A204.1 (cell line): Measurements from ENCODE around the gene TXNL4A.

Source experiments
- FAIRE-seq: peaks from 2 replicates; lab custom pipeline; 2012; peaks lifted over from hg19 to GRCh38; lab: Jason Lieb, UNC

Gene TXNL4A

GRCh38 chr18:79948719-79949411 lies 39.5 kb downstream of the TXNL4A start:
- FAIRE-seq, result no peak

DNA sequence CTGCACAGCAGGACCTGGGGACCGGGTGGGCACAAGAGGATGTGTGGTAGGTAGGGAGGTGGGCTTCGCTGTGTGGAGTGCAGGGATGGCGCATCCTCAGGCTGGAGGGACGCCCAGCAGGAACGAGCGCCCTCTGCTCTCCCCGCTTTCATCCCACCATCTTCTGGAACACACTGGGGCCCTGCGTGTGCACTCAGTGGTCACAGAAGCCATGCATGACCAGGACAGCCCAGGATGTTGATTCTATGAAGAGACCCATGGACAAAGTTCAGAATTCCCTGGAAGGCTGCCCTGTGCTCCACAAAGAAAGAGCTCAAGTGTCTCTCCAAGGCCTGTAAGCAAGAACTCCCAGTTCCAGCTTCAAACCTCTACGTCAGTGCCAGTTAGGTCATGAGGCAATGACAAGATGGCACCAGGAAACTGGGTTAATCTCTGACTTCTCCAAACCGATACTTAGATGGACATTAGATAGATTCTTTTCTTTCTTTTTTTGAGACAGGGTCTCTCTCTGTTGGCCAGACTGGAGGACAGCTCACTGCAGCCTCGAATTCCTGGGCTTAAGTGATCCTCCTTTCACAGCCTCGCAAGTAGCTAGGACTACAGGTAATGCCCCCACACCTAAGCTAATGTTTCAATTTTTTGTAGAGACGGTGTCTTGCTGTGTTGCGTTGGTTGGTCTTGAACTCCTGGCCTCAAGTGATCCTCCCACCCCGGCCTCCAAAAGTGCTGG lies 40.3 kb downstream of the TXNL4A start:
- FAIRE-seq, result no peak

DNA sequence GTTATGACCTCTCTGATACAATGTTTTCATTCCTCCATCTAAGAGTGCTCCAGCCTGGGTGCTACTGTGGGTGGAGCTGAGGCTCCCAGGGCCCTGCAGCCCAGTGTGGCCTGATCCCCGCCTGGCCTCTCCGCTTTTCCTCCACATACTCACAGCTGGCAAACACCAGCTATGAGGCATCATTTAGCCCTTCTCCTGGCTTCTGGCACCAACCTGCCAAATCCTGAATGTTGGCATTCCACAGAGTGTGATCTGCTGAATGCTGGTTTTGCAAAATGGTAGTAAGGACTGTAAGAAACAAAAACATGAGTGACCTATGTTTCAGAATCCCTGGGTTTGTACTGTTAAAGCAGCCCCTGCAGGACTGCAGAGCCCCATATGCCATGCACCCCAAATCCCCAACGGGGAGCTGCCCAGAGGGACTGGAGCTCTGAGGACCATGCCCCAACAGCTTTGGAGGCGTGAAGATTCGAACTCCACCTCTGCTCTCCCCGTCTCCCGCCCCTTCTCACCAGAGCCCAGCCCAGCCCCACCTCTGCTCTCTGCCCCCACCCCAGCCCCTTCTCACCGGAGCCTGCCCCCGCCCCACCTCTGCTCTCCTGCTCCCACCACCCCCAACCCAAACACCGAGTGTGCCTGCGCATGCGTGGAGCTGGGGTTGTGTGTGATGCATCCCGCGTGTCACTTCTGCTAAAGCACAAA lies 41.2 kb downstream of the TXNL4A start:
- FAIRE-seq, result no peak

DNA sequence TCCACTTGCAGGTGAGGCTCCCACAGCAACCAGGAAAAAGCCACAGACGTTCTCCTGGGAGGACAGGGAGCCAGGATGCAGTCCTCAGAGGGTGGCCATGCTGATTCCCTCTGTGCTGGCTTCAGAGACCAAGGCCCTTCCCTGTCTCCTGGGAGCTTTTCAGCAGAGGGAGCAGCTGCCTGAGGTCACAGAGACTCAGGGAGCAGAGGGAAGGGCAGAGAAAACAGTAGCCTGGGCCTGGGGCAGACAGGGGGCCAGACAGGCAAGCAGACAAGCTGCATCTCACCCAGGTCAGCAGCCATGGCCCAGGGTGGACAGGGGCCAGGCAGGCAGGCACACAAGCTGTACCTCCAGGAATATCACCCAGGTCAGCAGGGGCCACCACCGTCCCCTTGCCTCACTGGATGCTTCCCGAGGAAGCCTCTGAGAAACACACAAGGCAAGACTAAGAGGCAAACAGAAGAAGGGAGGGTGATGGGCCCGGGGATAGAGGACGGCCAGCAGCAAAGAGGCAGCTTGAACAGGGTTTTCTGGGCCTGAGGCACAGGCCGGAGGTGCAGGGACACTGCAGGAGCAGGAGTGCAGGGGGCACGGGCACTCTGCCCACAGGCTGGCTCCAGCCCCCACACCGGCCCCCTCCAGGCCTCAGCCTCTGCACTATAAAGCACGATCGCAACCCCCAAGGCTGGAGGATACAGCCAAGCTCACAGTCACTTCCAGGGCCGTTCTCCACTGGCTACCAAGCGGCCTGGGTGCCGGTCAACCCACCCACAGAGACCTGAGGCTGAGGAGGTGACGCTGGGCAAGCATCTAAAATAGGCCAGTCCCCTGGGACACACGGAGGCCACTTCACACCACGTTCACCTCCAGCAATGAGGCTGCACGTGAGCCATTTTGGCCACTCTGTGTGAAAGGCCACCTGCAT lies 43.0 kb downstream of the TXNL4A start:
- FAIRE-seq, result no peak

DNA sequence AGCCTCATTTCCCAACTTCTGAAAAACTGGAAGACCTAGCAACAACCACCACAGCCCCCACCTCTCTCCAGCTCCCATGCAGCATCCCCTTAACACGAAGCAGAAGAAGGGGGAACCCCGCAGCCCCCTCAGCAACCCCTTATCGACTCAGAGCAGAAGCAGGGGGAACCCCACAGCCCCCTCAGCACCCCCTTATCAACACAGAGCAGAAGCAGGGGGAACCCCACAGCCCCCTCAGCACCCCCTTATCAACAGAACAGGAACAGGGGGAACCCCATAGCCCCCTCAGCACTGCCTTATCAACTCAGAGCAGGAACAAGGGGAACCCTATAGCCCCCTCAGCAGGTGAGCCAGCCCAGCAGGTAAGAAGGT lies 43.6 kb downstream of the TXNL4A start:
- no peak for FAIRE-seq

- FAIRE-seq, result no peak
Measured at GRCh38 chr18:79944126-79944731, 44.1 kb downstream of the TXNL4A start.

DNA sequence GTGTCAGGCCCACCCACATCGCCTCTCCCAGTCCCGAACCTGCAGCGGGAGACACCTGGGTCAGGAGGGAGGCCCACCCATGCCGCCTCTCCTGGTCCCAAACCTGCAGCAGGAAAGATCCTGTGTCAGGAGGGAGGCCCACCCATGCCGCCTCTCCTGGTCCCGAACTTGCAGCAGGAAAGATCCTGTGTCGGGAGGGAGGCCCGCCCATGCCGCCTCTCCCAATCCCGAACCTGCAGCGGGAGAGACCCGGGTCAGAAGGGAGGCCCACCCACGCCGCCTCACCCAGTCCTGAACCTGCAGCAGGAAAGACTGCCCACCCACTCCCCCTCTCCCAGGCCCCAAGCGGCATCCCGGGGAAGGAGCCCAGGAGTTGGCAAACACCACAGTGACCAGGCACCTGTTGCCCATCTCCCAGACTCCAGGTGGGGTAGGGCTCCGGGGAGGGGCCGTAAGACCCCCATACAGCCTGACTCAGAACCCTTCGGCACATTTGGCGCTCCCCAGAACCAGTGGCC lies 44.7 kb downstream of the TXNL4A start:
- FAIRE-seq, result no peak

GRCh38 chr18:79942786-79943607 lies 45.4 kb downstream of the TXNL4A start:
- no peak for FAIRE-seq

DNA sequence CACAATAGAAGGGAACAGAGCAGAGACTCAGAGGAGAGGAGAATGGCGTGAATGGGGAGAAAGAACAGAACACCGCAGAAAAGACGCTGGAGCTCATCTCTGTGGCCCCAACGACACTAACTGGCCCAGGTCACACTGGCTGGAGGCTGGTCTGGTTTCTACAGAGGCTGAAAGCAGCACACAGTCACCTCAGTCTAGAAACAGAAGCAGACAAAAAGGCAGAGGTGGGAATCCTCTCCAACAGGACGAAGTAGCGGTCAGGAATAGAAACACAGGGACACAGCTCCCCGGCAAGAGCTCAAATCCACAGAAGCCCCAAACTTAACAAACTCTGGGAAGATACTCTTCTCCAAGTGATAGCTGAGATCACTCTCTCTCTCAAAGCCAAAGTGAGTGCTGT lies 46.2 kb downstream of the TXNL4A start:
- FAIRE-seq, result no peak

DNA sequence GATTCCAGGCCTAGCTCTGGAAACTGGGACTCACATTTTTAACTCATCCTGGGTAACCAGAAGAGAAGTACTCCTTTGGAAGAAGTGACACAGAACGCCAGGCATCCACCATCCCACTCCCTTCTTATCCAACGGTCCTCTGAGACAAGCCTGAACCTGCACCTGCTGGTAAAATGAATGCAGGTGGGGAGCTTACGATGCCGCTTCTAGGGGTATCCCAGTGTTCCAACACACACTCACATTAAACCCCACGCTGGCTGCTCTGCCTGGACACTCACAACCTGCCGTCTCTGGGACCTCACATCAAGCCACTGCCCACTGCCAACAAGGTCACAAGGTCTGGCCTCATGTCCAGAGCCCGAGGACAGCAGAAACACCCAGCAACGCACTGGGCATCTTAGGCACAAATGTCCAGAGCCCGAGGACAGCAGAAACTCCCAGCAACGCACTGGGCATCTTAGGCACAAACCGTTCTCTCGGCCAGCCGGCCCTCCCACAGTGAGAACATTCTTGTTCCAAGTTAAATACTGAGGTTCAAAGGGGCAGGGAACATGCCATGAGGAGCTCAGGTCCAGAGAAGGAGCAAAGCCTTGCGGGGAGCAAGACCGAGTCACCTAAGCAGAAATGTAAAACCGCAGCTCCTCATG lies 46.8 kb downstream of the TXNL4A start:
- FAIRE-seq, result no peak

GRCh38 chr18:79940814-79941472 lies 47.4 kb downstream of the TXNL4A start:
- no peak for FAIRE-seq

GRCh38 chr18:79940126-79940813 lies 48.1 kb downstream of the TXNL4A start:
- FAIRE-seq, result no peak

DNA sequence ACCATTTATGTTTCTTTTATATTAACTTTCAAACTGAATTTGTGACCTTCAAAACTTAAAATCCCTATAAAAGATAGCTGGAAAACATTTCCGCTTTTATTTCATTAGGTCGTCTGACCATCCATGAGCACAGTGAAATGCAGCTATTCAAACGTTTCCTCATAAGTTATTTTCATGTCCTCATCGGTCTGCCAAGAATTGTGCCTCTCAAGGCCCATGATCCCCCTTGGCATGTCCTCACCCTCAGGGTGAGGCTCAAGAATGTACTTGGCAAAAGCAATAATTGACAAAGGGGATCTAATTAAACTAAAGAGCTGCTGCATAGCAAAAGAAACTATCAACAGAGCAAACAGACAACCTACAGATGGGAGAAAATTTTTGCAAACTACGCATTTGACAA lies 49.3 kb downstream of the TXNL4A start:
- FAIRE-seq, result no peak

DNA sequence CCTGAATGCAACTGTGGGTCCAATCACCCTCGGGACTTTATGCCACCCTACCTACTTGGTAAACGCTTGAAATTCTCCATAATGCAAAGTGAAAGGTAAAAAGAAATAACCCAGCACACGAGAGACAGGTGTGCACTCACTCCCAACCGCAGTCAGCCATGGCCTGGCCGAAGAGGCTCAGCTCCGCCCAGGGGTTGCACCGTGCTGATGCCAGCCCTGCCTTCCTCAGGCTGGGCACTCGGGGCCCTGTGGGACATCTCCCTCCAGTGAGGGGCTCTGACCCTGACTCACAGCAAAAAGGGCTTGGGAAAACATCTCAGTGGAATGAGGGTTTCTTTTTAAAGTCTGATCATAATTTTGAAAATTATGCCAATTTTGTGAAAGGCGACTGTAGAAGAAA lies 50.2 kb downstream of the TXNL4A start:
- FAIRE-seq, result no peak

- FAIRE-seq, result no peak
Measured at GRCh38 chr18:79937103-79937860, 51.1 kb downstream of the TXNL4A start.

GRCh38 chr18:79936641-79937040 lies 51.7 kb downstream of the TXNL4A start:
- no peak for FAIRE-seq

GRCh38 chr18:79935925-79936324 lies 52.4 kb downstream of the TXNL4A start:
- FAIRE-seq, result no peak

- no peak for FAIRE-seq
Measured at GRCh38 chr18:79935499-79935898, 52.9 kb downstream of the TXNL4A start.
